Activated T-cell treated with anti-CD3 and anti-CD28 coated beads, Interleukin-2, amount 50 U/mL, for 24 hours (primary cell): ENCODE results near the gene PFN1.

Experiments
- DNase-seq: peaks from one replicate; pipeline ENCODE4 v3.0.0-alpha.2; 2020
- H3K27ac Mint-ChIP-seq: 2 replicates; pipeline ENCODE4 v1.8.0; 2020; ENCODE audit warnings: mild to moderate bottlenecking, mixed read lengths
- H3K27me3 Mint-ChIP-seq: 2 replicates; pipeline ENCODE4 v1.8.0; 2020; ENCODE audit warnings: mixed read lengths
- H3K36me3 Mint-ChIP-seq: 2 replicates; pipeline ENCODE4 v1.8.0; 2020; ENCODE audit warnings: low read depth, mixed read lengths
- H3K4me1 Mint-ChIP-seq: 2 replicates; pipeline ENCODE4 v1.8.0; 2020; ENCODE audit warnings: low read depth, mixed read lengths
- H3K4me3 Mint-ChIP-seq: 2 replicates; pipeline ENCODE4 v1.8.0; 2020; ENCODE audit warnings: mild to moderate bottlenecking, moderate library complexity, mixed read lengths
- H3K9me3 Mint-ChIP-seq: 2 replicates; pipeline ENCODE4 v1.8.0; 2020; ENCODE audit warnings: mixed read lengths

The PFN1 gene

GRCh38 chr17:4948166-4948930 is at the start of gene PFN1:
Gene PFN1 (minus strand): TSS chr17:4948530. CDS start chr17:4948394, 136 bp downstream.
- no peaks in the 10 kb centered on the region for H3K27me3 Mint-ChIP-seq
- H3K27ac Mint-ChIP-seq = peak within 1 kb of the TSS; percentile 98
- H3K4me3 Mint-ChIP-seq = peak within 1 kb of the TSS; percentile 94
- H3K9me3 Mint-ChIP-seq = no peaks in the 10 kb centered on the region
- H3K36me3 Mint-ChIP-seq = peaks cover 54% of the 10 kb centered on the region
- DNase-seq = peak; percentile 92
- H3K4me1 Mint-ChIP-seq = peaks cover 46% of the 10 kb centered on the region

GRCh38 chr17:4997302-4998026 is 49.1 kb upstream of the PFN1 start, which contains the start of the genes INCA1 and KIF1C:
Gene INCA1 (minus strand): TSS chr17:4997522. CDS start chr17:4994437, 3,085 bp downstream.
Gene KIF1C (plus strand): TSS chr17:4997950. CDS start chr17:5000247, 2,297 bp downstream.
- Mint-ChIP-seq H3K27ac (peak within 1 kb of the TSS; percentile 90), H3K36me3 (peaks cover 26% of the 10 kb centered on the region), H3K9me3 (no peaks in the 10 kb centered on the region), H3K4me3 (peak within 1 kb of the TSS; percentile 83), H3K4me1 (peaks cover 23% of the 10 kb centered on the region), H3K27me3 (no peaks in the 10 kb centered on the region)
- peak; percentile 96 for DNase-seq

GRCh38 chr17:4994081-4994595 is 45.8 kb upstream of the PFN1 start:
- no peak for DNase-seq
- H3K9me3 Mint-ChIP-seq = no peaks in the 10 kb centered on the region
- H3K27me3 Mint-ChIP-seq = no peaks in the 10 kb centered on the region
- peaks cover 32% of the 10 kb centered on the region for H3K4me1 Mint-ChIP-seq
- no peak overlapping the region for H3K27ac Mint-ChIP-seq
- no peak overlapping the region for H3K4me3 Mint-ChIP-seq
- peaks cover 22% of the 10 kb centered on the region for H3K36me3 Mint-ChIP-seq

- Mint-ChIP-seq H3K36me3 (peaks cover 63% of the 10 kb centered on the region), H3K27me3 (no peaks in the 10 kb centered on the region), H3K9me3 (no peaks in the 10 kb centered on the region), H3K4me1 (peaks cover 49% of the 10 kb centered on the region), H3K4me3 (peak overlapping the region; percentile 93), H3K27ac (peak overlapping the region; percentile 97)
- DNase-seq = peak; percentile 45
These were observed 39.6 kb upstream of the PFN1 start for GRCh38 chr17:4987767-4988567.

GRCh38 chr17:4986951-4987766 is 38.8 kb upstream of the PFN1 start, which contains the start of gene CAMTA2:
Gene CAMTA2 (minus strand): TSS chr17:4987675. CDS start chr17:4986222, 1,453 bp downstream.
- Mint-ChIP-seq H3K9me3 (no peaks in the 10 kb centered on the region), H3K27me3 (no peaks in the 10 kb centered on the region), H3K4me1 (peaks cover 52% of the 10 kb centered on the region), H3K36me3 (peaks cover 70% of the 10 kb centered on the region), H3K27ac (peak within 1 kb of the TSS; percentile 97), H3K4me3 (peak within 1 kb of the TSS; percentile 93)
- DNase-seq = peak; percentile 94

- peak overlapping the region; percentile 93 for H3K4me3 Mint-ChIP-seq
- H3K27me3 Mint-ChIP-seq = no peaks in the 10 kb centered on the region
- H3K4me1 Mint-ChIP-seq = peaks cover 52% of the 10 kb centered on the region
- no peaks in the 10 kb centered on the region for H3K9me3 Mint-ChIP-seq
- DNase-seq = no peak
- peak overlapping the region; percentile 97 for H3K27ac Mint-ChIP-seq
- peaks cover 73% of the 10 kb centered on the region for H3K36me3 Mint-ChIP-seq
These were observed 38.1 kb upstream of the PFN1 start for GRCh38 chr17:4986403-4986802.

GRCh38 chr17:4982305-4982704 is 34.0 kb upstream of the PFN1 start:
- H3K27me3 Mint-ChIP-seq = no peaks in the 10 kb centered on the region
- DNase-seq = no peak
- peaks cover 41% of the 10 kb centered on the region for H3K4me1 Mint-ChIP-seq
- H3K27ac Mint-ChIP-seq = peak overlapping the region; percentile 63
- H3K4me3 Mint-ChIP-seq = no peak overlapping the region
- H3K9me3 Mint-ChIP-seq = no peaks in the 10 kb centered on the region
- peaks cover 80% of the 10 kb centered on the region for H3K36me3 Mint-ChIP-seq

- peaks cover 30% of the 10 kb centered on the region for H3K4me1 Mint-ChIP-seq
- H3K36me3 Mint-ChIP-seq = peaks cover 80% of the 10 kb centered on the region
- peak overlapping the region; percentile 71 for H3K27ac Mint-ChIP-seq
- H3K9me3 Mint-ChIP-seq = no peaks in the 10 kb centered on the region
- H3K27me3 Mint-ChIP-seq = no peaks in the 10 kb centered on the region
- DNase-seq = peak; percentile 52
- no peak overlapping the region for H3K4me3 Mint-ChIP-seq
These were observed 32.4 kb upstream of the PFN1 start for GRCh38 chr17:4980644-4981216.

GRCh38 chr17:4978726-4979125 is 30.4 kb upstream of the PFN1 start:
- DNase-seq = no peak
- Mint-ChIP-seq H3K27ac (no peak overlapping the region), H3K9me3 (no peaks in the 10 kb centered on the region), H3K36me3 (peaks cover 72% of the 10 kb centered on the region), H3K4me3 (no peak overlapping the region), H3K27me3 (no peaks in the 10 kb centered on the region), H3K4me1 (peaks cover 23% of the 10 kb centered on the region)

GRCh38 chr17:4974115-4974670 is 25.9 kb upstream of the PFN1 start:
- Mint-ChIP-seq H3K4me3 (no peak overlapping the region), H3K27ac (peak overlapping the region; percentile 72), H3K27me3 (no peaks in the 10 kb centered on the region), H3K4me1 (peaks cover 22% of the 10 kb centered on the region), H3K36me3 (peaks cover 33% of the 10 kb centered on the region), H3K9me3 (no peaks in the 10 kb centered on the region)
- no peak for DNase-seq

- DNase-seq = no peak
- peak overlapping the region; percentile 51 for H3K27ac Mint-ChIP-seq
- H3K9me3 Mint-ChIP-seq = no peaks in the 10 kb centered on the region
- no peaks in the 10 kb centered on the region for H3K27me3 Mint-ChIP-seq
- H3K4me1 Mint-ChIP-seq = peaks cover 29% of the 10 kb centered on the region
- H3K36me3 Mint-ChIP-seq = peaks cover 26% of the 10 kb centered on the region
- no peak overlapping the region for H3K4me3 Mint-ChIP-seq
These were observed 25.2 kb upstream of the PFN1 start for GRCh38 chr17:4973256-4974114.

- Mint-ChIP-seq H3K9me3 (no peaks in the 10 kb centered on the region), H3K4me1 (peaks cover 29% of the 10 kb centered on the region), H3K36me3 (peaks cover 18% of the 10 kb centered on the region), H3K27me3 (no peaks in the 10 kb centered on the region), H3K4me3 (no peak overlapping the region), H3K27ac (peak overlapping the region; percentile 51)
- no peak for DNase-seq
These were observed 24.4 kb upstream of the PFN1 start for GRCh38 chr17:4972752-4973151.
